BJ (cell line): ENCODE measurements around the gene CACHD1. TPM values are rescaled to one million over a fixed set of nuclear protein-coding genes. Genes with fewer than 3 reads are reported as not detected.
A peak's percentile ranks its signal among the peaks of the same experiment; 100 is the strongest.

Source experiments
- CTCF ChIA-PET: fragments of 350-600 bp; formaldehyde crosslinking; extraction: SDS; loops from one replicate; lab custom pipeline; 2021; ENCODE audit warnings: antibody characterized with exemption, inconsistent platforms; lab: Yijun Ruan, JAX
- POLR2A ChIA-PET: fragments of 300-600 bp; sonication (Branson Sonifier 250); formaldehyde crosslinking; extraction: SDS; loops from one replicate; lab custom pipeline; 2021; ENCODE audit warnings: antibody characterized with exemption; lab: Charles Lee
- DNase-seq: peaks from one replicate; pipeline ENCODE4 v3.0.0-alpha.2; 2011; ENCODE audit warnings: low read depth
- H3K27me3 ChIP-seq: 2 replicates; pipeline ENCODE4 v1.6.0; 2011; ENCODE audit warnings: low read length; ENCODE audit not compliant: control insufficient read depth, insufficient read depth
- H3K36me3 ChIP-seq: 2 replicates; pipeline ENCODE4 v1.5.1; 2011; ENCODE audit warnings: low read length; ENCODE audit not compliant: control insufficient read depth, insufficient read depth
- H3K4me3 ChIP-seq: 2 replicates; pipeline ENCODE4 v1.5.1; 2011; ENCODE audit warnings: low read depth, mild to moderate bottlenecking, control low read depth, low read length
- CTCF ChIP-seq: IDR thresholded peaks from 2 replicates; pipeline ENCODE4 v1.5.1; 2011; ENCODE audit warnings: low read depth, mild to moderate bottlenecking, control low read depth, inconsistent platforms, low read length, moderate library complexity; ENCODE audit not compliant: insufficient read depth
- polyA plus RNA-seq: library from polyadenylated mRNA; depleted of rRNA; stranded (reverse); fragments of >200 nt; gene quantifications from 2 replicates; pipeline ENCODE4 v1.2.3, GENCODE V29; 2011

Gene CACHD1
- polyA plus RNA-seq, 1 experiment = 3.0 TPM

GRCh38 chr1:64685765-64686341, 215.9 kb downstream of the CACHD1 start:
- Histone ChIP-seq H3K4me3 (no peak overlapping the region), H3K36me3 (peaks cover 3% of the 10 kb centered on the region; the same call in 1 of the 2 replicates), H3K27me3 (no peaks in the 10 kb centered on the region)
- no peak for DNase-seq
- no peak for TF ChIP-seq CTCF
- CTCF ChIA-PET = interaction anchor here (0.6 to 1.4 kb wide), 8 partner anchors 10 to 417 kb away, joined by 3 to 6 read pairs (median 4); no protein-coding TSS in a partner anchor
- POLR2A ChIA-PET = no interaction called here

- peak; percentile 12 for DNase-seq
- Histone ChIP-seq H3K36me3 (peaks cover 2% of the 10 kb centered on the region; the same call in 1 of the 2 replicates), H3K4me3 (no peak overlapping the region), H3K27me3 (no peaks in the 10 kb centered on the region)
- ChIA-PET CTCF (interaction anchor here (0.6 to 1.6 kb wide), 3 partner anchors 9 to 389 kb away, joined by 3 to 4 read pairs (median 4); no protein-coding TSS in a partner anchor), POLR2A (no interaction called here)
- peak; percentile 81 for TF ChIP-seq CTCF
These were observed 217.1 kb downstream of the CACHD1 start for GRCh38 chr1:64686828-64687724.

- ChIA-PET CTCF (interaction anchor here (0.6 to 4.6 kb wide), 5 partner anchors 8 to 388 kb away, joined by 3 to 20 read pairs (median 4); no protein-coding TSS in a partner anchor), POLR2A (interaction anchor here (0.5 kb wide), 1 partner anchor 341 kb away, joined by 5 read pairs; no protein-coding TSS in a partner anchor)
- no peaks in the 10 kb centered on the region for H3K27me3 ChIP-seq
- H3K36me3 ChIP-seq = no peaks in the 10 kb centered on the region
- H3K4me3 ChIP-seq = no peak overlapping the region
- DNase-seq = no peak
- TF ChIP-seq CTCF = no peak
These were observed 217.9 kb downstream of the CACHD1 start for GRCh38 chr1:64687725-64688327.

- DNase-seq = no peak
- H3K27me3 ChIP-seq = no peaks in the 10 kb centered on the region
- TF ChIP-seq CTCF = no peak
- no peaks in the 10 kb centered on the region for H3K36me3 ChIP-seq
- ChIA-PET POLR2A (no interaction called here), CTCF (interaction anchor here (0.6 to 4.6 kb wide), 3 partner anchors 16 to 452 kb away, joined by 3 to 20 read pairs (median 11); no protein-coding TSS in a partner anchor)
- H3K4me3 ChIP-seq = no peak overlapping the region
These were observed 221.7 kb downstream of the CACHD1 start for GRCh38 chr1:64691626-64692025.
